Panc1 (cell line): Measurements from ENCODE around the gene CNTN3. TPM values are rescaled to one million over a fixed set of nuclear protein-coding genes. Genes with fewer than 3 reads are reported as not detected.

Source experiments
- ATAC-seq: fragments of 200-7000 bp; cut with Tn5 transposase; 2 replicates; pipeline ENCODE4 v1.9.1; 2020; ENCODE audit warnings: mild to moderate bottlenecking, moderate library complexity
- BruUV-seq: library from RNA; stranded (reverse); fragments of 400-500 nt; replicated peaks from 2 replicates; lab custom pipeline; 2021; lab: Mats Ljungman, UMichigan
- CTCF ChIA-PET: fragments of 300-600 bp; sonication (Branson Sonifier 250); formaldehyde crosslinking; loops from one replicate; lab custom pipeline; 2022; ENCODE audit warnings: antibody characterized with exemption; lab: Charles Lee
- POLR2A ChIA-PET: fragments of 300-600 bp; sonication (Branson Sonifier 250); formaldehyde crosslinking; loops from one replicate; lab custom pipeline; 2022; ENCODE audit warnings: antibody characterized with exemption; lab: Charles Lee
- DNase-seq: peaks from one replicate; pipeline ENCODE4 v3.0.0-alpha.2; 2010; ENCODE audit warnings: low read depth, low spot score
- H3K27ac ChIP-seq: 2 replicates; pipeline ENCODE4 v1.5.1; 2011; ENCODE audit warnings: mild to moderate bottlenecking, low read length, inconsistent platforms
- H3K27me3 ChIP-seq: fragments of 200-500 bp; sonication (Bioruptor generic); 2 replicates; pipeline ENCODE4 v1.6.0; 2014; ENCODE audit warnings: low read length, inconsistent platforms; ENCODE audit not compliant: control insufficient read depth, insufficient read depth
- H3K36me3 ChIP-seq: fragments of 200-500 bp; sonication (Bioruptor generic); 2 replicates; pipeline ENCODE4 v1.5.1; 2014; ENCODE audit warnings: inconsistent platforms, mild to moderate bottlenecking, low read length, moderate library complexity; ENCODE audit not compliant: control insufficient read depth, insufficient read depth
- H3K4me1 ChIP-seq: 2 replicates; pipeline ENCODE4 v1.5.1; 2011; ENCODE audit warnings: inconsistent platforms, mild to moderate bottlenecking, low read length, moderate library complexity; ENCODE audit not compliant: control insufficient read depth, insufficient read depth
- H3K4me3 ChIP-seq, 2 experiments: 2 replicates each; pipeline ENCODE4 v1.5.1; 2011 to 2012; ENCODE audit warnings: low read depth in 2 of 2, low read length in 2 of 2, mild to moderate bottlenecking in 2 of 2, inconsistent platforms in 1 of 2, moderate library complexity in 1 of 2
- H3K9me3 ChIP-seq: fragments of 200-500 bp; sonication (Bioruptor generic); 2 replicates; pipeline ENCODE4 v1.5.1; 2014; ENCODE audit warnings: low read depth, mild to moderate bottlenecking, inconsistent platforms, low read length, moderate library complexity; ENCODE audit not compliant: control insufficient read depth, insufficient read depth
- CTCF ChIP-seq: fragments of 450-650 bp; IDR thresholded peaks from 2 replicates; pipeline ENCODE4 v1.5.1; 2017; ENCODE audit warnings: mild to moderate bottlenecking
- POLR2AphosphoS5 ChIP-seq: IDR thresholded peaks from 2 replicates; pipeline ENCODE4 v1.6.1; 2012; ENCODE audit warnings: mild to moderate bottlenecking, low read depth, low read length, moderate library complexity
- REST ChIP-seq, 2 experiments: IDR thresholded peaks; 2 replicates each; pipeline ENCODE4 v1.6.1; 2011 to 2012; ENCODE audit warnings: low read depth in 2 of 2, control low read depth in 1 of 2, low read length in 1 of 2, mild to moderate bottlenecking in 1 of 2, moderate library complexity in 1 of 2; ENCODE audit not compliant: insufficient read depth in 1 of 2
- SIN3A ChIP-seq: IDR thresholded peaks from 2 replicates; pipeline ENCODE4 v1.6.1; 2012; ENCODE audit warnings: low read depth, mild to moderate bottlenecking, low read length, moderate library complexity, borderline replicate concordance; ENCODE audit not compliant: insufficient read depth
- TCF7L2 ChIP-seq: IDR thresholded peaks from 2 replicates; pipeline ENCODE4 v1.6.1; 2011; ENCODE audit warnings: mild to moderate bottlenecking, low read depth, low read length, inconsistent platforms
- in situ Hi-C: cut with HindIII; loops from 2 replicates; pipeline ENCODE4 v1.10.0; 2016; ENCODE audit warnings: low sequenced_read_pairs, low pct_unique_long_range_greater_than_20kb
- intact Hi-C: fragments of 100-400 bp; cut with micrococcal nuclease; formaldehyde crosslinking; loops from one replicate; pipeline ENCODE4 v1.10.0; 2022; ENCODE audit not compliant: unreplicated experiment
- total RNA-seq: library from RNA; stranded (reverse); gene quantifications from one replicate; pipeline ENCODE4 v1.2.1, GENCODE V29; 2021; ENCODE audit not compliant: unreplicated experiment

CNTN3 gene
- total RNA-seq, 1 experiment from 2014 or later = not detected

- CTCF ChIA-PET = no interaction called here
These were observed 9.8 kb upstream of the CNTN3 start for GRCh38 chr3:74624301-74624700.

GRCh38 chr3:74623261-74623836, 8.9 kb upstream of the CNTN3 start:
- DNase-seq (no peak), ATAC-seq (no peak)
- no peak overlapping the region for H3K4me3 ChIP-seq
- POLR2A ChIA-PET = no interaction called here
- intact Hi-C loops = no loop called here
- H3K4me1 ChIP-seq = no peaks in the 10 kb centered on the region
- no peaks in the 10 kb centered on the region for H3K27me3 ChIP-seq
- CTCF ChIA-PET = no interaction called here
- H3K36me3 ChIP-seq = no peaks in the 10 kb centered on the region
- H3K27ac ChIP-seq = no peak overlapping the region
- no TSS peak for BruUV-seq
- in situ Hi-C loops = no loop called here
- TF ChIP-seq CTCF (no peak), POLR2AphosphoS5 (no peak), TCF7L2 (no peak), REST (IDR thresholded peaks at IDR 0.05; ENCODE audit: insufficient read depth in 1 of 2, low read depth in 2 of 2, low read length in 1 of 2) (no peak), SIN3A (no peak)
- H3K9me3 ChIP-seq = no peaks in the 10 kb centered on the region

More at GRCh38 chr3:74624301-74624700, 9.8 kb upstream of the CNTN3 start:
- Histone ChIP-seq H3K36me3 (no peaks in the 10 kb centered on the region), H3K4me3 (no peak overlapping the region), H3K27ac (no peak overlapping the region), H3K4me1 (no peaks in the 10 kb centered on the region), H3K9me3 (no peaks in the 10 kb centered on the region), H3K27me3 (no peaks in the 10 kb centered on the region)
- POLR2A ChIA-PET = no interaction called here
- in situ Hi-C loops (no loop called here), intact Hi-C loops (no loop called here)
- ATAC-seq = no peak
- no peak for DNase-seq
- TF ChIP-seq CTCF = no peak
- BruUV-seq = no TSS peak
